Sigmoid colon (tissue), 4 donors: ENCODE measurements around the gene SLC4A1.

ENCODE experiments used
- POLR2A ChIP-seq, 2 donors: fragments of 450-650 bp; IDR thresholded peaks; one replicate each; pipeline ENCODE4 v1.6.1; 2016; ENCODE audit warnings: antibody characterized with exemption in 2 of 2, mild to moderate bottlenecking in 2 of 2, moderate library complexity in 2 of 2
- POLR2AphosphoS5 ChIP-seq, 4 donors: sonication (generic); formaldehyde crosslinking; IDR thresholded peaks; one replicate each; pipeline ENCODE4 v1.6.1; 2017; ENCODE audit warnings: antibody characterized with exemption in 4 of 4
- TF ChIP-seq, protein P1 (sequence below), 4 experiments: fragments of 450-650 bp in 3 of 4; fragments of 200-600 bp in 1 of 4; IDR thresholded peaks; one replicate each; pipeline ENCODE4 v1.5.1; 2016 to 2019; ENCODE audit warnings: antibody characterized with exemption in 4 of 4, mild to moderate bottlenecking in 3 of 4, moderate library complexity in 2 of 4

DNA sequence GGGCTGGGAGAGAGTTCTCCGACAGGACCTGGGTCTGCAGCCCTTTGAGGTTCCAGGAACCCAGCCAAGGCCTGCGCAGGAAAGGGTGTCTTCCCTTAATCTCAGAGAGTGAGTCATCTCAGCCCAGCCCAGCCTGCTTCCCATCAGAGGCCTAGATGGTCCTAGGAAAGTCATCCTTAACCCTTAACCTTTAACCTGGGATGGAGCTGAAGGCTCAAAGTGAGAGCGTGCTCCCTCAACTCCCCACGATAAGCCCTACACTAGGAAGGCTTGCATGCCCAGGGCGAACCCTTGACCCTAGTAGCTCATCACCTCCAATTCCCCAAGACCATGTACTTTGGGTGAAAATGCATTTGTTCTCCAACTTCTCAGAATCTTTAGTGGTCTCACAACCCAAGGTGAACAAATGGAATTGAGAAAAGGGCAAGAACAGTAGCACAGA is 63.5 kb downstream of the SLC4A1 start:
- TF ChIP-seq, protein P1, sequence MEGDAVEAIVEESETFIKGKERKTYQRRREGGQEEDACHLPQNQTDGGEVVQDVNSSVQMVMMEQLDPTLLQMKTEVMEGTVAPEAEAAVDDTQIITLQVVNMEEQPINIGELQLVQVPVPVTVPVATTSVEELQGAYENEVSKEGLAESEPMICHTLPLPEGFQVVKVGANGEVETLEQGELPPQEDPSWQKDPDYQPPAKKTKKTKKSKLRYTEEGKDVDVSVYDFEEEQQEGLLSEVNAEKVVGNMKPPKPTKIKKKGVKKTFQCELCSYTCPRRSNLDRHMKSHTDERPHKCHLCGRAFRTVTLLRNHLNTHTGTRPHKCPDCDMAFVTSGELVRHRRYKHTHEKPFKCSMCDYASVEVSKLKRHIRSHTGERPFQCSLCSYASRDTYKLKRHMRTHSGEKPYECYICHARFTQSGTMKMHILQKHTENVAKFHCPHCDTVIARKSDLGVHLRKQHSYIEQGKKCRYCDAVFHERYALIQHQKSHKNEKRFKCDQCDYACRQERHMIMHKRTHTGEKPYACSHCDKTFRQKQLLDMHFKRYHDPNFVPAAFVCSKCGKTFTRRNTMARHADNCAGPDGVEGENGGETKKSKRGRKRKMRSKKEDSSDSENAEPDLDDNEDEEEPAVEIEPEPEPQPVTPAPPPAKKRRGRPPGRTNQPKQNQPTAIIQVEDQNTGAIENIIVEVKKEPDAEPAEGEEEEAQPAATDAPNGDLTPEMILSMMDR (IDR thresholded peaks at IDR 0.05) = no peak
- TF ChIP-seq POLR2A (IDR thresholded peaks at IDR 0.05) (no peak), POLR2AphosphoS5 (IDR thresholded peaks at IDR 0.05) (peak in 1 of 4 donors; percentile 5)
